Retina (tissue), 1 donor: ENCODE results near the gene FAM217B.

Experiments used
- DNase-seq: peaks from one replicate; pipeline ENCODE4 v3.0.0-alpha.2; 2016

The FAM217B gene

DNA sequence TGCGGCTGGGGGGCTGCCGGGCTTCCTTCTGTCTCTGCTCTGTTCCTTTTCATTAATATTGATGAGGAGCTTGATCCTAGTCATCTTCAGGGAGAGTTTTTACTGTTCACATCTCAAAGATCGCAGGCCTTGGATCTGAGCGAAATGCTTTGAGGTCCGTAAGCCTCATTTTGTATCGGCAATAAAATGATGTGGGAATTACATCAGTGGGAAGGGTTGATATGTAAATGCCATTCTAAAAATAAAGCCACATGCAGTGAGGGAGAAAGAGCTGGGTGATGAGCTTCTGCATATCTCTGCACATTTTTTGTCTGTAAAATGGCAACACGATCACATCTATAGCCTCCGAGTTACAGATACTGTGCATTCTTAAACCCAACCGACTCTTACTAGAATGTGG is 42.9 kb downstream of the FAM217B start:
- no peak for DNase-seq

DNA sequence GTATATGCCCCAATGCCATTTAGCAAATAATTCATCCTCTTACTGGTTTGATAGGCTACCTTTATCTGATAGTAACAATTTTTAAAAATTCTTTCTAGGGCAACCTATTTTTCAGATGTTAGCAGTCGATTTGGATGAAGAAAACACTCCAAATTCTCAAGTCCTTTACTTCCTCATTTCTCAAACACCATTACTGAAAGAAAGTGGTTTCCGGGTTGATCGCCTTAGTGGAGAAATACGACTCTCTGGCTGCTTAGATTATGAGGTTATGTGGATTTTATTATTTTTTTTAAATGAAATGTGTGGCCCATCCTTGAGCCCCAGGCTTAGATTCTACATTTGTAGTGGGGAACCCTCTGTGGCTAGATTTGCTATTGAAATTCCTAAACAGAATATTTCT is 44.4 kb downstream of the FAM217B start:
- DNase-seq: no peak

DNA sequence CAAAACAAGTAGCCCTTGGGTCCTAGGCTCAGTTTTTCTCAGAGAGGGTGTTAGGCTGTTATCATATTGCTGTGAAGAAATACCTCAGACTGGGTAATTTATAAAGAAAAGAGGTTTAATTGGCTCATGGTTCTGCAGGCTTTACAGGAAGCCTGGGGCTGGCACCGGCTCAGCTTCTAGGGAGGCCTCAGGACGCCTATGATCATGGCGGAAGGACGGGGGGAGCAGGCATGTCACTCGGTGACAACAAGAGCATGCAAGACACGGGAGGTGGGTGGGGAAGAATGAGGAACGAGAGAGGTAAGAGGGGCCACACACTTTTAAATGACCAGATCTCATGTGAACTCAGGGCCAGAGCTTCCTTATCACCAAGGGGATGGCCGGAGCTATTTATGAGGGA is 45.0 kb downstream of the FAM217B start:
- DNase-seq: no peak

DNA sequence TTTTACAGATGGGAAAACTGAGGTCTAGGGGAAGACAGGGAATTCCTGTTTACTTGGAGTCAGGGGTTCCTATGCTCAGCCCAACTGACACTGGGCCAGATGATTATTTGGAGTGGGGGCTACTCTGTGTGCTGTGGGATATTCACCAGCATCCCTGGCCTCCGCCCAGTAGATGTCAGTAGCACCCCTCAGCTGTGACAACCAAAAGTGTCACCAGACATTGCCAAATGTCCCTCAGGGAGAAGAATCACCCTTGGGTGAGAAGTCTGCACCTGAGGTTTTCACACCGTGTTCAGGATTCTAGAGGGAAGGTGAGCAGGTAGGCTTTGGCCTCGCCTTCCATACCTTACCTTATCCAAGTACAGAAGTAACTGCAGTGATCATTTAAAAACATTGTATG is 45.7 kb downstream of the FAM217B start:
- DNase-seq: no peak

DNA sequence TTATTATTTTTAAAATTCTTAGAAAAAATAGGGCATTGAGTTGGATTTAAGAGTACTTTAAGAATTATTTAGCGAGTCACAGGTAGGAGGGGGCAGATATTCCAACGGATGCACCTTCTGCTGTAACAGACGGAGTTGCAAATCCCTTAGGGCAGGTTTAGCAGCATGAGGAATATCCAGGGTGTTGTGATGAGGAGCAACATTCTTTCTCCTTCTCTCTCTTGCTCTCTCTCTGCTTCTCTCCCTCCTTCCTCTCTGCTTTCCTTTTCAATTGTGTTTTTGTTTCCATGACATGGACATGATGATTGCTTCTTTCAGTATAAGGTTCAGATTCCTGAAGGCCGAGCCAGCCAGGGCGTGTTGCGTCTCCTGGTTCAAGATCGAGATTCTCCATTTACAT is 46.9 kb downstream of the FAM217B start:
- DNase-seq: no peak

DNA sequence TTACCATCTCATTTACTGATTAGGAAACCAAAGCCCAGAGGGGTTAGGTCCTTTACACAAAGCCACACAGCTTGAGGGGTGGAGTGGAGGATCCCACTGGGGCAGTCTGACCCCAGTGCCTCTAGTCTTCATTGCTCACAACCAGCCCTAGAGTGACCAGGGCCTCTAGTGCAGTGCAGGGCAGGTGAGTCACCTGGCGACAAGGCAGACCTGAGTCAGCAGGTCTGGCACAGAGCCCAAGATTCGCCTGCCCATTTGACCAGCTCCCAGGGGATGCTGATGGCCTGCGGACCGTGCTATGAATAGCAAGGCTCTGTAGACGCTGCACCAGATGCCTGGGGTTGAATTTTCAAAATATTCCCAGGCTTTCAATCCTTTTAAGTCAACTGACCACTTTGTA is 48.0 kb downstream of the FAM217B start:
- no peak for DNase-seq

DNA sequence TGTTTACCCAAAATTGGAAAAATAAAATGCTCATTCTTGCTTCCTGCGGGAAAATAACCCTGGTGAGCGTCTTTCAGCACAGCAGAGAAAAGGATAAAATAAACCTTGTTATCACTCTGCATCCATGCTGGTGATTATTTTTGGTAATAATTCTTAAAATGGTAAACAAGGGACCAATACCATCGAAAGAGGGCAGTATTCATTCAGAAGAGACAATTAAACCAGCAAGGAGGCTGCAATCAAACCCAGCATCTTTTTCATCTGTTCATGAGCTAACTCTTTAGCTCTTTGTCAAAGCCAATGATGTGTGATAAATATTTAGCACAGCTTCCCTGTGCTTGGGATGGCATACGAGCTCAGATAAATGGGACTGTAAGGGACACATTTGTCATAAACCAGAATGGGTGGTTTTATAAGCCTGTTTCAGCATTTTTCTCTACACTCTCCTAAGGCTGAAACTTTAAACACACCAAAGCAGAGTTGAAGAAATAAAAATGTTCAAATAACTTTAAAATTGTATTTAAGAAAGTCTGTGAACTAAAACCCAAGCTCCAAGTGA is 52.4 kb downstream of the FAM217B start:
- no peak for DNase-seq

DNA sequence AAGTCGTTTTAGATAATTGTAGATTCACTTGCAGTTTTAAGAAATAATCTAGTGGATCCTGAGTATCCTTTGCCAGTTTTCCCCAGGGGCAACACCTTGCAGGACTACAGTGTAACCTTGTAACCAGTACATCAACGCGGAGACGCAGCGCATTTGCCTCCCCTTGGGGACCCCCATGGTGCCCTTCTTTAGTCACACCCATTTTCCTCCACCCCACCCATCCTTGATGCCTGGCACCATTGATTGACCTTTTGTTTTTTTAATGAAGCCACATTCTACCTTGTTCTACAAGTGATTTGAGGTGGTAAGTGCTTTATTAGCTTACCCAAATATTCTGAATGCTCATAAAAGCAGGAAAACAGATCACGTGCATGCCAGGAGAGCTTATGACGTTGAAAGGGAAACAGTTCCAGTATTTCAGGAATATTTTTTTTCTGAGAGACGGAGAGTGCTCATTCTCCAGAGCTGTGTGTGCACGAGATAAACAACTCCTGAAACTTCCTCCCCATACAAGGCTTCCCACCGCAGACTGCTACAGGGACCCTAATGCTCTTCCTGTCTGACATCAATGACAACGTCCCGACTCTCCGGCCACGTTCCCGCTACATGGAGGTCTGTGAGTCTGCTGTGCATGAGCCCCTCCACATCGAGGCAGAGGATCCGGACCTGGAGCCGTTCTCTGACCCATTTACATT is 53.7 kb downstream of the FAM217B start:
- no peak for DNase-seq

DNA sequence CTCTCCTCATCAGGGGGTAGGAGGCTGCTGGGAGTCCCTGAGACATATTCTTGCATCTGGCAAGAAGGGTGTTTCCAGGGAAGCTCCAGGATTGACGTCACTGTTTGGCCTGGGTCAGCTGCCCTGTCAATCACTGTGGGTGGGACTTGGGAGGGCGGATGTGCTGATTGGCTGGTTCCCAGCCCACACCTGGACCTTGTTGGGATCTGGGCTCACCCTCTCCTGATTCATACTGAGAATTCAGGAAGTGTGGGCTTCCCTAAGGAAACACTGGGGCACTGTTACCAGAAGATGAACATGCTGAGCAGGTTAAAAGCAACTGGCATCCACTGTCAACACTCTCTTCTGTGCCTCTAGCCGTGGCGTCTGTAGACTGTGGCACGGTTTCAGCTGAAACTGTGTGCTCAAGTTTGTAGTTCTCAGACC is 54.5 kb downstream of the FAM217B start:
- DNase-seq: no peak

DNA sequence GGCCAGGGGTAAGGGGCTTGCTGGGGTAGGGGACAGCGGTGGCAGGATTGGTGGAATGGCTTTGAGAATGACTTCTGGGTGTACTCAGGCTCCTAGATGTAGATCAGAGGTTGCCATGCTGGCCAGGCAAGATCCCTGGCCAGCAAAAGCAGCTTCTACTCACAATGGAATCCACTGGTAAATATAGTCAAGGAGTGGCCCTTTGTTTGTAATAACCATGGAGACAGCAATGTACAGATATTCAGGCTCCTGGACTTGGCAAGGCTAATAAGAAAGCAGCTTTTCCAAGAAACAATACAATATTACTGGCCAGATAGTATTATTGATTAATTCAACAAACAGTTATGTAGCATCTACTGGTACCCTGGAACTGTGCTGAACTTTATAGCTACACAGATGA is 55.9 kb downstream of the FAM217B start:
- no peak for DNase-seq

DNA sequence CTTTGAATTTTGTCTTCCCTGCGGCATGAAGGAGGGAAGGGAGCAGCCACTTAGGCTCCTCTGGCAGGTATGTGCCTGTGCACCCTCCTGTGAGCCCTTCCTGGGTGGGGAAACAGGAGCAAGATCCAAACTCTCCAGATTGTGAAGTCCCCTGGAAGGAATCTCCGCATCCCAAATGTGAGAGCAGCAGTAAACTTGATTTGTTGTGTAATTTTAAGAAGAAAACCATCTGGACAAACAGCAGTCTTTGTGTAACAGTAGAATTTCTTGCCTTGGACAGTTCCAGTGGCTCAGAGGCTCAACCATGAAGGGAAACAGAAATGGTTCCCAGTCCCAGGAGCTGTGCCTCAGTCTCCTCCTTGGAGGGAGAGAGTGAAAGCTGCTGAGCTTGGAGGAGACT is 57.7 kb downstream of the FAM217B start:
- DNase-seq: no peak
